ENCODE data around the gene KRTAP1-1. TPM values are rescaled to one million over a fixed set of nuclear protein-coding genes. Genes with fewer than 3 reads are reported as not detected.

KRTAP1-1 gene
- total RNA-seq, 1 donor from 2014 or later = not detected

- Mint-ChIP-seq H3K9me3 (no peaks in the 10 kb centered on the region), H3K27ac (no peak overlapping the region), H3K4me3 (ENCODE audit: low read depth) (no peak overlapping the region), H3K4me1 (ENCODE audit: low read depth) (no peaks in the 10 kb centered on the region), H3K27me3 (ENCODE audit: low read depth) (peaks cover 36% of the 10 kb centered on the region), H3K36me3 (ENCODE audit: low read depth) (no peaks in the 10 kb centered on the region)
- no peak for DNase-seq (ENCODE audit: low spot score)
- intact Hi-C loops (cut with micrococcal nuclease) = no loop called here
Measured at GRCh38 chr17:40997361-40997760, 43.9 kb downstream of the KRTAP1-1 start.

GRCh38 chr17:40996829-40997228 lies 44.4 kb downstream of the KRTAP1-1 start:
- no peak for DNase-seq (ENCODE audit: low spot score)
- Mint-ChIP-seq H3K9me3 (no peaks in the 10 kb centered on the region), H3K27ac (no peak overlapping the region), H3K4me3 (ENCODE audit: low read depth) (no peak overlapping the region), H3K36me3 (ENCODE audit: low read depth) (no peaks in the 10 kb centered on the region), H3K27me3 (ENCODE audit: low read depth) (peaks cover 39% of the 10 kb centered on the region), H3K4me1 (ENCODE audit: low read depth) (no peaks in the 10 kb centered on the region)
- intact Hi-C loops (cut with micrococcal nuclease) = no loop called here

GRCh38 chr17:40995116-40995515 lies 46.1 kb downstream of the KRTAP1-1 start:
- Mint-ChIP-seq H3K36me3 (ENCODE audit: low read depth) (no peaks in the 10 kb centered on the region), H3K27me3 (ENCODE audit: low read depth) (peaks cover 40% of the 10 kb centered on the region), H3K4me3 (ENCODE audit: low read depth) (no peak overlapping the region), H3K27ac (no peak overlapping the region), H3K9me3 (no peaks in the 10 kb centered on the region), H3K4me1 (ENCODE audit: low read depth) (no peaks in the 10 kb centered on the region)
- DNase-seq (ENCODE audit: low spot score) = no peak
- intact Hi-C loops (cut with micrococcal nuclease) = no loop called here

- intact Hi-C loops (cut with micrococcal nuclease) = no loop called here
- no peak for DNase-seq (ENCODE audit: low spot score)
- Mint-ChIP-seq H3K9me3 (no peaks in the 10 kb centered on the region), H3K27me3 (ENCODE audit: low read depth) (peaks cover 37% of the 10 kb centered on the region), H3K36me3 (ENCODE audit: low read depth) (no peaks in the 10 kb centered on the region), H3K4me1 (ENCODE audit: low read depth) (no peaks in the 10 kb centered on the region), H3K27ac (no peak within 1 kb of the TSS), H3K4me3 (ENCODE audit: low read depth) (no peak within 1 kb of the TSS)
Measured at GRCh38 chr17:40993839-40994238, 47.4 kb downstream of the KRTAP1-1 start, which contains the start of gene KRTAP3-3. Gene KRTAP3-3, minus strand, starts transcription at chr17:40994164. Its CDS starts 67 bp downstream, at chr17:40994097.

- H3K27me3 Mint-ChIP-seq (ENCODE audit: low read depth) = peaks cover 37% of the 10 kb centered on the region
- H3K4me1 Mint-ChIP-seq (ENCODE audit: low read depth) = no peaks in the 10 kb centered on the region
- no peak for DNase-seq (ENCODE audit: low spot score)
- intact Hi-C loops (cut with micrococcal nuclease) = no loop called here
- no peak overlapping the region for H3K27ac Mint-ChIP-seq
- no peak overlapping the region for H3K4me3 Mint-ChIP-seq (ENCODE audit: low read depth)
- H3K9me3 Mint-ChIP-seq = no peaks in the 10 kb centered on the region
- H3K36me3 Mint-ChIP-seq (ENCODE audit: low read depth) = no peaks in the 10 kb centered on the region
Measured at GRCh38 chr17:40993084-40993483, 48.2 kb downstream of the KRTAP1-1 start.

- intact Hi-C loops (cut with micrococcal nuclease) = no loop called here
- DNase-seq (ENCODE audit: low spot score) = no peak
- no peaks in the 10 kb centered on the region for H3K36me3 Mint-ChIP-seq (ENCODE audit: low read depth)
- no peak overlapping the region for H3K27ac Mint-ChIP-seq
- H3K4me1 Mint-ChIP-seq (ENCODE audit: low read depth) = no peaks in the 10 kb centered on the region
- H3K27me3 Mint-ChIP-seq (ENCODE audit: low read depth) = peaks cover 36% of the 10 kb centered on the region
- H3K4me3 Mint-ChIP-seq (ENCODE audit: low read depth) = no peak overlapping the region
- no peaks in the 10 kb centered on the region for H3K9me3 Mint-ChIP-seq
Measured at GRCh38 chr17:40992666-40993065, 48.6 kb downstream of the KRTAP1-1 start.

Other genes with a start within 250 kb of the KRTAP1-1 start
- gene KRT28, start 241.5 kb downstream of the KRTAP1-1 start, total RNA-seq = not detected in 2 replicates
- gene KRT10, start 218.8 kb downstream of the KRTAP1-1 start, total RNA-seq = 27.8 and 29.1 TPM in 2 replicates
- not detected in 2 replicates for gene KRT12, start 174.2 kb downstream of the KRTAP1-1 start, total RNA-seq
- not detected in 2 replicates for gene KRT20, start 156.2 kb downstream of the KRTAP1-1 start, total RNA-seq
- gene KRT23, start 103.8 kb downstream of the KRTAP1-1 start, total RNA-seq = not detected in 2 replicates
- not detected in 2 replicates for gene KRT39, start 74.5 kb downstream of the KRTAP1-1 start, total RNA-seq
- not detected in 2 replicates for gene KRT40, start 57.1 kb downstream of the KRTAP1-1 start, total RNA-seq
- not detected in 2 replicates for gene KRTAP3-3, start 47.3 kb downstream of the KRTAP1-1 start, total RNA-seq
- not detected in 2 replicates for gene KRTAP3-2, start 41.5 kb downstream of the KRTAP1-1 start, total RNA-seq
- not detected in 2 replicates for gene KRTAP3-1, start 32.3 kb downstream of the KRTAP1-1 start, total RNA-seq
- not detected in 2 replicates for gene KRTAP1-5, start 14.2 kb downstream of the KRTAP1-1 start, total RNA-seq
- not detected in 2 replicates for gene KRTAP1-4, start 11.3 kb downstream of the KRTAP1-1 start, total RNA-seq
- gene KRTAP1-3, start 6.6 kb downstream of the KRTAP1-1 start, total RNA-seq = not detected in 2 replicates
- gene KRTAP2-1, start 5.9 kb upstream of the KRTAP1-1 start, total RNA-seq = not detected in 2 replicates
- gene KRTAP2-2, start 13.8 kb upstream of the KRTAP1-1 start, total RNA-seq = not detected in 2 replicates
- not detected in 2 replicates for gene KRTAP2-3, start 18.7 kb upstream of the KRTAP1-1 start, total RNA-seq
- gene KRTAP2-4, start 24.4 kb upstream of the KRTAP1-1 start, total RNA-seq = not detected in 2 replicates
- not detected in 2 replicates for gene KRTAP4-7, start 42.7 kb upstream of the KRTAP1-1 start, total RNA-seq
- not detected in 2 replicates for gene KRTAP4-8, start 56.7 kb upstream of the KRTAP1-1 start, total RNA-seq
- not detected in 2 replicates for gene KRTAP4-16, start 60.8 kb upstream of the KRTAP1-1 start, total RNA-seq
- not detected in 2 replicates for gene KRTAP4-9, start 63.9 kb upstream of the KRTAP1-1 start, total RNA-seq
- not detected in 2 replicates for gene KRTAP4-11, start 76.9 kb upstream of the KRTAP1-1 start, total RNA-seq
- gene KRTAP4-12, start 82.7 kb upstream of the KRTAP1-1 start, total RNA-seq = not detected in 2 replicates
- not detected in 2 replicates for gene KRTAP4-6, start 99.1 kb upstream of the KRTAP1-1 start, total RNA-seq
- gene KRTAP4-5, start 108.4 kb upstream of the KRTAP1-1 start, total RNA-seq = not detected in 2 replicates
- gene KRTAP4-4, start 119.3 kb upstream of the KRTAP1-1 start, total RNA-seq = not detected in 2 replicates
- gene KRTAP4-3, start 126.8 kb upstream of the KRTAP1-1 start, total RNA-seq = not detected in 2 replicates
- gene KRTAP4-2, start 136.8 kb upstream of the KRTAP1-1 start, total RNA-seq = not detected in 2 replicates
- not detected in 2 replicates for gene KRTAP4-1, start 143.5 kb upstream of the KRTAP1-1 start, total RNA-seq
- gene KRTAP9-1, start 148.4 kb upstream of the KRTAP1-1 start, total RNA-seq = not detected in 2 replicates
- not detected in 2 replicates for gene KRTAP9-2, start 185.2 kb upstream of the KRTAP1-1 start, total RNA-seq
- gene KRTAP9-3, start 191.0 kb upstream of the KRTAP1-1 start, total RNA-seq = not detected in 2 replicates
- gene KRTAP9-8, start 196.5 kb upstream of the KRTAP1-1 start, total RNA-seq = not detected in 2 replicates
- gene KRTAP9-4, start 208.2 kb upstream of the KRTAP1-1 start, total RNA-seq = not detected in 2 replicates
- not detected in 2 replicates for gene KRTAP9-9, start 213.9 kb upstream of the KRTAP1-1 start, total RNA-seq
- gene KRTAP9-6, start 223.9 kb upstream of the KRTAP1-1 start, total RNA-seq = not detected in 2 replicates
- not detected in 2 replicates for gene KRTAP9-7, start 234.2 kb upstream of the KRTAP1-1 start, total RNA-seq